NT2/D1 (cell line): Measurements from ENCODE around the gene CEP112.
A peak's percentile ranks its signal among the peaks of the same experiment; 100 is the strongest.
"Not testable (repeated sequence)": the region's sequence is repeated elsewhere in the genome, so short reads cannot be mapped to it uniquely, and the experiment has no call there.

ENCODE experiments used
- DNase-seq: peaks from one replicate; pipeline ENCODE4 v3.0.0-alpha.2; 2011; ENCODE audit warnings: low read depth, low spot score
- H3K27me3 ChIP-seq: 2 replicates; pipeline ENCODE4 v1.6.0; 2011; ENCODE audit warnings: mild to moderate bottlenecking; ENCODE audit not compliant: insufficient read length, insufficient read depth
- H3K36me3 ChIP-seq: 2 replicates; pipeline ENCODE4 v1.6.1; 2011; ENCODE audit warnings: mild to moderate bottlenecking, low read length, mixed read lengths; ENCODE audit not compliant: insufficient read depth, insufficient read length
- H3K4me1 ChIP-seq: 2 replicates; pipeline ENCODE4 v1.5.1; 2011; ENCODE audit not compliant: insufficient read depth, insufficient read length
- H3K4me3 ChIP-seq: 2 replicates; pipeline ENCODE4 v1.5.1; 2011; ENCODE audit warnings: low read depth; ENCODE audit not compliant: insufficient read length
- H3K9ac ChIP-seq: 2 replicates; pipeline ENCODE4 v1.6.0; 2011; ENCODE audit warnings: low read depth; ENCODE audit not compliant: insufficient read length
- H3K9me3 ChIP-seq: 2 replicates; pipeline ENCODE4 v1.5.1; 2011; ENCODE audit warnings: mild to moderate bottlenecking, low read length; ENCODE audit not compliant: insufficient read depth
- SUZ12 ChIP-seq: IDR thresholded peaks from 2 replicates; pipeline ENCODE4 v1.6.1; 2011; ENCODE audit not compliant: insufficient read length, insufficient read depth; ENCODE audit errors: extremely low read depth
- YY1 ChIP-seq: IDR thresholded peaks from 2 replicates; pipeline ENCODE4 v1.6.1; 2011; ENCODE audit not compliant: insufficient read length, insufficient read depth
- ZNF274 ChIP-seq: IDR thresholded peaks from 2 replicates; pipeline ENCODE4 v1.6.1; 2011; ENCODE audit warnings: mild to moderate bottlenecking, low read depth, low read length

Gene CEP112

DNA sequence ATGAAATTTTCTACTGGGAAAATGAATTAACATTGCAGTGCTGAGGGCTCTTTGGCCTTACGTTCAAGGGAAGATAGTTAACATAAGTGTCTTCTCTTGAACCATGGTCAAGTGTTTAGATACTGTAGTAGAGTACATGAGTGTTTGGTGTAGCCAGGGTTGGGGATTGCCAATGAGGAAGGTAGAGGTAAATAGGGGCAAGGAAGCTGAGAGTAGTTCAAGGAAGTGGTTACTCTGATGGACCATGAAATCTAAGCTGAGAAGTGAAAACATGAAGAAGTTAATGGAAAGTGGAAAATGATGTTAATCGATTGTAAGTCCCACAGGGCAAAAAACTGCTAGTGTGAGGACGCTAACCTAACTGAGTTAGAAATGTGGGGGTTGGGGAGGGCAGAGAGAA is 380.9 kb downstream of the CEP112 start:
- TF ChIP-seq YY1 (no peak), SUZ12 (no peak), ZNF274 (no peak)
- Histone ChIP-seq H3K27me3 (no peaks in the 10 kb centered on the region), H3K4me1 (no peaks in the 10 kb centered on the region), H3K4me3 (no peak overlapping the region), H3K9me3 (peaks cover 35% of the 10 kb centered on the region), H3K9ac (no peak overlapping the region), H3K36me3 (no peaks in the 10 kb centered on the region)
- DNase-seq = no peak

DNA sequence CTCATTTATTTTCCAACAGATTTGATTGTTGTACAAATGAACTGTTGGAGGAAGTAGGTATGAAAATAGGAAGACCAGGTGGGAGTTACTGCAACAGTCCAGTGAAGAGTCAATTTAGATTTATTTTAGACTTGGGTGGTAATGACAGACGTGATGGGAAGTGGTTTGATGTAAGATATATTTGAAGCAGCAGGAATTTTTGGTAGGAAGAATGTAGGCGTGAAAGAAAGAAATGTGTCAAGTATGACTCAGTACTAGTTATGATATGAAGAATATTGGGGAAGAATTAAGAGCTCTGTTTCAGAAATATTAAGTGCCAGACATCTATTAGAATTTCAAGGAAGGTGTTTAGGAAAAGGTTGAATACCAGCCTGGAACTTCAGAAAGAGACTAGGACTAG is 382.6 kb downstream of the CEP112 start:
- no peak for DNase-seq
- H3K4me1 ChIP-seq = no peaks in the 10 kb centered on the region

DNA sequence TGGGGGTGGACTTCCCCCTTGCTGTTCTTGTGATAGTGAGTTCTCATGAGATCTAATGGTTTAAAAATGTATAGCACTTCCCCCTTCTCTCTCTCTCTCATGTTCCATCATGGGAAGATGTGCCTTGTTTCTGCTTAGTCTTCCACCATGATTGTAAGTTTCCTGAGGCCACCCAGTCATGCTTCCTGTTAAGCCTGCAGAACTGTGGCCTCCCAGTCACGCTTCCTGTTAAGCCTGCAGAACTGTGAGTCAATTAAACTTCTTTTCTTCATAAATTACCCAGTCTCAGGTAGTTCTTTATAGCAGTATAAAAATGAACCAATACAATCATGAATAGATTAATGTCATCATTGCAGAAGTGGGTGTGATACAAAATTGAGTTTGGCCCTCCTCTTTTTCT is 383.4 kb downstream of the CEP112 start:
- H3K9me3 ChIP-seq = peaks cover 36% of the 10 kb centered on the region
- H3K27me3 ChIP-seq, H3K4me3 ChIP-seq, DNase-seq, H3K9ac ChIP-seq, H3K36me3 ChIP-seq, H3K4me1 ChIP-seq: not testable (repeated sequence)

More for the DNA sequence above, 382.6 kb downstream of the CEP112 start:
- Histone ChIP-seq H3K9ac (no peak overlapping the region), H3K9me3 (peaks cover 36% of the 10 kb centered on the region), H3K4me3 (no peak overlapping the region), H3K36me3 (no peaks in the 10 kb centered on the region), H3K27me3 (no peaks in the 10 kb centered on the region)
- TF ChIP-seq SUZ12 (no peak), YY1 (no peak)

DNA sequence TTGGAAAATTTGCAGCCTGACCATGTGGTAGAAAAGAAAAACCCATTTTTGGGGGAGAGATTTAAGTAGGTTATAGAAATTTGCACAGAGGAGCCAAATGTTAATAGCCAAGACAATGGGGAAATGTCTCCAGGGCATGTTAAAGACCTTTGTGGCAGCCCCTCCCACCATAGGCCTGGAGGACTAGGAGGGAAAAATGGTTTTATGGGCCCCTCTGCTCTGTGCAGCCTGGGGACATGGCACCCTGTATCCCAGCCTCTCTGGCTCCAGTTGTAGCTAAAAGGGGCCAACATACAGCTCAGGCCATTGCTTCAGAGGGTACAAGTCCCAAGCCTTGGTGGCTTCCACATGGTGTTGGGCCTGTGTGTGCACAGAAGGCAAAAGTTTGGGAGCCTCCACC is 384.6 kb downstream of the CEP112 start:
- Histone ChIP-seq H3K9me3 (peaks cover 39% of the 10 kb centered on the region), H3K4me3 (no peak overlapping the region), H3K36me3 (no peaks in the 10 kb centered on the region), H3K4me1 (no peaks in the 10 kb centered on the region), H3K9ac (no peak overlapping the region), H3K27me3 (no peaks in the 10 kb centered on the region)
- DNase-seq = no peak
- TF ChIP-seq ZNF274 (no peak), SUZ12 (no peak), YY1 (no peak)

DNA sequence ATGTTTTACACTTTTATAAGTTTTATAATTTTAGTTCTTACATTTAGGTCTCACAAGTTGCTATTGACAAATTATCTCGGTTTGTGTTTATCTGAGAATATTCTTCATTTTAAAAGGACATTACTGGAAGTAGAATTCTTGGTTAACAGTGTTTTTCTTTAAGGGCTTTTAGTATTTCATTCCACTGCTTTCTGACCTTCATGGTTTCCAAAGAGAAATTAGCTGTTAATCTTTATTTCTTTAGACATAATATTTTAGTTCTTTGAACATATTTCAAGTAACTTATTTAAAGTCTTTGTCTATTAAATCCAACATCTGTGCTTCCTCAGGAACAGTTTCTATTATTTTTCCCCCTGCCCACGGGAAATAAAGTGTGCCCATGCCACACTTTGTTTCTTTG is 390.4 kb downstream of the CEP112 start:
- Histone ChIP-seq H3K9me3 (peaks cover 32% of the 10 kb centered on the region), H3K36me3 (no peaks in the 10 kb centered on the region), H3K9ac (no peak overlapping the region), H3K4me3 (no peak overlapping the region), H3K27me3 (no peaks in the 10 kb centered on the region), H3K4me1 (no peaks in the 10 kb centered on the region)
- no peak for DNase-seq
- no peak for TF ChIP-seq SUZ12
- no peak for TF ChIP-seq ZNF274
- no peak for TF ChIP-seq YY1

DNA sequence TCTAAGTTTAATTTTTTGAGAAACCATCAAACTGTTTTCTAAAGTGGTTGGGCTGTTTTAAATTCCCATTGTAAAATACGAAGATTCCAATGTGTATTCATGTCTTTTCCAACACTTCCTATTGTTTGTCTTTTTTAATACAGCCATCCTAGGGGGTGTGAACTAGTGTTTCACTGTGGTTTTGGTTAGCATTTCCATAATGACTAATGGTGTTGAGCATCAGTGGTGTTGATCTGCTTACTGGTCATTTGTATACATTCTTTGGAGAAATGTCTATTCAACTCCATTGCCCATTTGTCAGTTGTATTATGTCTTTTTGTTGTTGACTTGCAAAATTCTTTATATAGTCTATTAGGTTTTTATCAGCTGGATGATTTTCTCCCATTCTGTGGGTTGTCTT is 391.3 kb downstream of the CEP112 start:
- Histone ChIP-seq H3K9me3 (peaks cover 26% of the 10 kb centered on the region), H3K4me3 (no peak overlapping the region), H3K4me1 (no peaks in the 10 kb centered on the region), H3K9ac (no peak overlapping the region), H3K36me3 (no peaks in the 10 kb centered on the region), H3K27me3 (no peaks in the 10 kb centered on the region)
- no peak for DNase-seq
- TF ChIP-seq SUZ12 = no peak
- no peak for TF ChIP-seq YY1

DNA sequence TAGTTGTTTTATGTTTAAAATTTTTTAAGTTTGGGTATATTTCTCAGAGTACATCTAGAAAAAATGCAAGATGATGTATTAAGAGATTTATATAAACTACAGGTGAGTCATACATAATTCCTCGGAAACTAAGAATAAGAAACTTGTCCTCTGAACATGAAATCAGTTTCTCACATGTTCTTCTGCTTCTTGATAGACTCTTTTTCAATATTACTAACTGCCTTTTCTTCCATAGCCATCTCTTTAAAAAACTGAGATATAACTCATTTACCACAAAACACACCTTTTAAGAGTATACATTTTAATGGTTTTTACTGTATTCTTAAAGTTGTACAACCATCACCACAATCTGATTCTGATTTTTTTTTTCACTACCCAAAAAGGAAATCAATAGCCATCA is 392.1 kb downstream of the CEP112 start:
- Histone ChIP-seq H3K9me3 (peaks cover 26% of the 10 kb centered on the region), H3K27me3 (no peaks in the 10 kb centered on the region), H3K9ac (no peak overlapping the region), H3K4me3 (no peak overlapping the region), H3K36me3 (no peaks in the 10 kb centered on the region), H3K4me1 (no peaks in the 10 kb centered on the region)
- DNase-seq = no peak
- no peak for TF ChIP-seq YY1
- no peak for TF ChIP-seq SUZ12
- no peak for TF ChIP-seq ZNF274

DNA sequence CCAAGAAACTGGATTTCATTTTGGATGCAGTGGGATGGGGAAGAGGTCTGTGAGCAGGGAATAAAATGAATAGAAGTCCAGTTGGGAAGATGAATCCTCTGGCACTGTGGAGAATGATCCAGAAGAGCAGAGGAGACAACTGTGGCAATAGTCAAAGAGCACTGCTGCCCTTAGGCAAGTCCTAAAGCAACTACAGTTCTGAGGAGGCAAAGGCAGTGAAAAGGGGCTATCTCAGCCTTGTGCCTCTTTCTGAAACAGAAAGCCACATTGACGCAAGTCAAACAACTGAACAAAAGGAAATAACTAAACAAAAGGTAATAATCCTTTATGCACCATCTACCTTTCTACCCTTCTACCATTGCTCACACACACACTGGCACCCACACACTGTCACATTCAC is 392.5 kb downstream of the CEP112 start:
- H3K4me1 ChIP-seq = no peaks in the 10 kb centered on the region
- TF ChIP-seq YY1 = no peak
- no peak for TF ChIP-seq ZNF274
- TF ChIP-seq SUZ12 = no peak
- no peaks in the 10 kb centered on the region for H3K27me3 ChIP-seq
- no peak overlapping the region for H3K9ac ChIP-seq
- DNase-seq = no peak
- H3K36me3 ChIP-seq = no peaks in the 10 kb centered on the region
- H3K4me3 ChIP-seq = no peak overlapping the region
- H3K9me3 ChIP-seq = peaks cover 26% of the 10 kb centered on the region

DNA sequence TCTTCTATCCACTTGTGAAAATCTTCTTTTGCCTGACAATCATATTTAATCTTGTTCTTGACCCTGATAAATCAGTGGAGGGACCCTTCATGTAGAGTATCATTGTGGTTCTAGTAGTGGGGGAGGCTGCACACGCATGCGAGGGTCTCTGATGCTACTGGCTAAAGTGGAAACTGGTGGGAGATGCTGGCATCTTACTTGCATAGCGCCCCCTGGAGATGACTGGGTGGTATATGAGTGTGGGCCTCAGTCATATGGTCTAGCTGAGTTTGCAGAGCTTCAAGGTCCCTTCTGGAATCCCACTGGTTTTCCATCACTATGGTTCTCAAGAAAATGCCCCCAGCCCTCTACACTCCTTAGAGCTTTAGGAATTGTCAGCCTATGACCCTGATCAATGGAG is 394.1 kb downstream of the CEP112 start:
- DNase-seq = peak; percentile 48
- TF ChIP-seq ZNF274 (no peak), YY1 (no peak), SUZ12 (no peak)

More for the DNA sequence above, 394.1 kb downstream of the CEP112 start:
- no peaks in the 10 kb centered on the region for H3K4me1 ChIP-seq
- peaks cover 26% of the 10 kb centered on the region for H3K9me3 ChIP-seq
- H3K36me3 ChIP-seq = no peaks in the 10 kb centered on the region
- no peaks in the 10 kb centered on the region for H3K27me3 ChIP-seq
- H3K9ac ChIP-seq = no peak overlapping the region
- H3K4me3 ChIP-seq = no peak overlapping the region
